8988T (cell line): Measurements from ENCODE around the gene NAT9.

ENCODE experiments used
- DNase-seq: peaks from one replicate; pipeline ENCODE4 v3.0.0; 2011

Gene NAT9

DNA sequence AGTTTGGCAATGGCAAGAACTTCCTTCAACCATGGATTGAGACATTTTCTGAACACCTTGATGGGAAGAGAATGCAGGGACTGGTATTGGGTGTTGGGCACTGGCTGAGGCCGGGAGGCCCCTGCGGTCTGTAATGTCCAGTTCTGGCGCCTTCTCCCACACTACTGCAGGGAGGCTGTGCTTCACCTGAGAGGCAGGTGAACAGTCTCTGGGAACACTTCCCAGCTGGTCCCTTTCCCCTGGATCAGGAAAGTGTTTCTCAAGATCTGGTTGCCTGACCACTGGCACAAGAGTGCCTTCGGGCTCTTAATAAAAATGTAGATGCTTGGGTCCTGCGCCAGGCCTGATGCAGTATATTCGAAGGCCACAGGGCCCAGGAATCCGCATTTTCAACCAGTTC is 28.5 kb upstream of the NAT9 start:
- no peak for DNase-seq

DNA sequence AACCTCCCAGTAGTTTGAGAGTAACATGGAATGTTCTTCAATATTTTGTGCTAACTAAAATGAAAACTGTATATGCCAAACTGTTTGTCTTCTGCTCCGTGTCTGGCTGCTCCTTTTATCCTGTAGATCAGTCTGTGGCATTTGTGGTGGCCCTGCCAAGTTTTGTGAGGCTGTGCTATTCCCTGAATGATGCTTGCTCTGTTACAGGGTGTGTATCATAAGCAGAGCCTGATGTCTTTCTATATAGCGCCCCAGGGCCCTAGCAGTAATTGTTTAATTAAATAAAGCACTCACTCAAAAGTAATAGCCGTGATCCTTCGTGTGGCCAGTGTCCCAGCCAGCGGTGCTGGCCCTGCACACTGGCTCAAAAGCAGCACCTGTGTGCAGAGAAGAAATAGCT is 27.8 kb upstream of the NAT9 start:
- no peak for DNase-seq

DNA sequence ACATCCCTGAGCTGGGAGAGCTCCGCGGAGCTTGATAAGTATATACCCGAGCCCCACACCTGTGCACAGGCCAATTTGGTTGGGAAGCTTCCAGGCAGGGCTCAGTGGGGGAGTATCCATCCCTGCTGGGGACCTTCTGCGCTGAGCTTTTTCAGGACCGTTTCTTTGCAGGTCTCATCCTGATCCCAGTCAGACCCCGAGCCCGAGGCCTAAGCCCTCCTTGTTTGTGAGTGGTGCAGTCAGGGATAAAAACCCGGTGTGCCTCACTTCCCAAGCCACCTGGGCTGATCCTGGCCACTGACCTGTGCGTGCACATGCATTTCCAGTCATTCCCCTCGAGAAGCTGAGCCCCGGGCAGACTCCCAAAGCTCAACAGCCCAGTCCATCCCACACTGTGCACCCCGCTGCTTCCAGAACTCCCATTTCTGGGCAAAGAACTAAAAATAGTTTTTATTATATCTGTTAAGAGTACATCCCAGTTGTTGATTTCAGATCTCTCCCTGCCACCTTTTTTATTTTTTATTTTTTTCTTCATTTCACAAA is 27.3 kb upstream of the NAT9 start:
- DNase-seq, result no peak

DNA sequence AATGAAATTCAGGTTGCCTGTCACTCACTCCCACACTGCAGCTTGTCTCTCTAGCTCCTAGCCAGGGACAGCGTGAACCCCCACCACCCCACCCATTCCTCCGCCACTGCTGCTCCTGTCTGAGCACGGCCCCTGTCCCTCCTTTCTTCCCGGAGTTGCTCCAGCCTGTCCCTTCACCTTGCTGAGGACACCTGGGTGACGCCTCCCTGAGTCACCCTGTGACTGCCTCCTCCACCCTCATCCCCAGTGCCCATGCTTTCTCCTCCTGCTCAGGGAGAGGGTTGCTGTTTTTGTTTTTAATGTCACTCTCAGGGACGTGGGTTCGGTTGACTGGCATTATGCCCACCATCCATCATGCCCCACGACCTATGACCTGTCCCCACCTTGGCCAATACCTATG is 25.8 kb upstream of the NAT9 start:
- DNase-seq, result no peak

DNA sequence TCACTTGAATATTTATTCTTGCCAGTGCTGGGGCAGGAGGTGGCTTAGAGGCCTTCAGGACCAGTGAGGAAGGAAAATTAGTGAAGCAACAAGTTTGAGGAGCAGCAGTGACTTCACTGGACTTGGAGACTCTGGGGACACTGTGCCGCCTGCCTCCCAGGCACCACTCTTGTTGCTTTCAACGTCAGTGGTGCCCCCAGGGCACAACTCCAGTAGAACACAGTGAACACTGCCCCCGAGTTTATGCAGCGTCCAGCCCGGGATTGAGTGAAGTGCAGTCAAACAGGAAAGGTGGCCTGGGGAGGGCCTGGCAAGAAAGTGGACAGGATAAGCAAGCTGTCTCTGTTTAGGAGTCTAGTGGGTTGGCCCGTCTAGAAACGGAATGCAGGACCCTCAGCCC is 24.4 kb upstream of the NAT9 start:
- DNase-seq, result no peak

DNA sequence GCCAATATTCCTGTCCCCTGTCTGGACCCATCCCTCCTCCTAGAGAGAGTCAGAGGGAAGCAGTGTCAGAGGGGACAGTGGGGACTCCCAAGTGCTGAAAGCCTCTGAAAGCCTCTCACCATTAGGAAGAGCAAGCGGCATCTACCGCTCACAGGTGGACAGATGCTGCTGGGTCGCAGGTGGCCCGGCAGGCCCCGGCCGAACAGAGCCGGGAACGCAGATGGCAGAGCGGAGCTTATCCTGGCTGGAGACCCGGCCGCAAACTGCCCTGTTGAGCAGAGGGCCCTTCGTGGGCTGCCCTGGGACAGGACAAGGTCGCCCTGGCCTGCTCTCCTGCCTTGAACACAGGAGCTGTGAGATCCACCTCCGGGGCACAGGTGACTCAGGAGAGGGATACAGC is 23.0 kb upstream of the NAT9 start:
- DNase-seq, result no peak

DNA sequence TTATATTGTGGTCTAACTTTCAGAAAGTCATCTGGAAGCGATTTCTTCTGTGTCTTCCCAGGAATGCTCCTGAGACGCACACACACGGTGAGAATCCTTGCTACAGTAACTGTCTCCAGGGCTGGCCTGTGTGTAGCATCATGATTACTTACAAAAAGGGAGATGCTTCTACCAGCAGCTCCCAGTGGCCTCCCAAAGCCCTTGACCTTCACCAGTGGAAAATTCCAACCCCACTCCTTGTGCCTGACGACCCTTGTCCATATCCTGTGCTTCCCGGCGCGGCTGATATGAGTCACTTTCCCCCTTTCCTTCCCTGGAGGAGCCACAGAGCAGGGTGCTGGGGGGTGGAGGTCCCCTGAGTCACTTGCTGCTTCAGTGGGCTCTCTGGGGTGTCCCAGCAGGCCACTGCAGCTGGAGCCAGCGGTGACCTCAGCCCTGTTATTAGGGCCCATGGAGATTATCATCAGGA is 22.1 kb upstream of the NAT9 start:
- no peak for DNase-seq

DNA sequence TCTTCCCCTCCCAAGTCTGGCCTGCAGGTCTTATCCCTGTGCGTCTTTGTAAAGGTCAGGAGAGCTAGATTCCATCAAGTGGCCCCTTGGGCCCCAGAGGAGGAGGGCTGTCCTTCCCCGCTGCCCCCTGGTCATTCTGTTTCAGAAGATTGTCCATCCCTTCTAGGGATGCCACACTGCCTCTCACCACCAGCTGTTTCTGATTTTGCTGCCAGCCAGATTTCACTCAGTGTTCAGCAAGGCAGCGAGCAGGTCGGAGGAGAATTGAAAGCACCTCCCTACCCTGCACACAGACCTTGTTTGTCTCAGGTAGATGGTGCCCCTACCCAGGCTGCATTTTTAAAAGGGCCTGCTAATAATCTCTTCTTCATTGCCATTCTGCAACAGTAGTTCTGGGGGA is 21.7 kb upstream of the NAT9 start:
- DNase-seq, result no peak

DNA sequence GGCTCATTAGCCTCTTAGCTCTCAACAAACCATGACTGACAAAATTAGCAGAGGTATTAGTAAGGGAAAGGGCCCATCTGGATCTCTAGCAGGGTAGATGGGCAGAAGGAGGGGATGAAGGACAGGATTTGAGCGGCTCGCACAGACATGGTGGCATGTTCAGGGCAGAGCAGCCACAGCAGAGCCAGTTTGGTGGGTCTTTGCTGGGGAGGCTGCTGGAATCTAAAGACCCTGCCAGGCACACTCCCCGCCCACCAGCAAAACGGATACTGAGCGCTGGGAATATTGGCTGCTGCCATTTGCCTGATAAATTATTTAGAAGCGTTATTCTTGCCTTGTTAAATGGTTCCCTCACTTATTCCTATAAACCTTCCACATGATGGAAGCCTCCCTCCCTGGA is 20.7 kb upstream of the NAT9 start:
- DNase-seq, result no peak

DNA sequence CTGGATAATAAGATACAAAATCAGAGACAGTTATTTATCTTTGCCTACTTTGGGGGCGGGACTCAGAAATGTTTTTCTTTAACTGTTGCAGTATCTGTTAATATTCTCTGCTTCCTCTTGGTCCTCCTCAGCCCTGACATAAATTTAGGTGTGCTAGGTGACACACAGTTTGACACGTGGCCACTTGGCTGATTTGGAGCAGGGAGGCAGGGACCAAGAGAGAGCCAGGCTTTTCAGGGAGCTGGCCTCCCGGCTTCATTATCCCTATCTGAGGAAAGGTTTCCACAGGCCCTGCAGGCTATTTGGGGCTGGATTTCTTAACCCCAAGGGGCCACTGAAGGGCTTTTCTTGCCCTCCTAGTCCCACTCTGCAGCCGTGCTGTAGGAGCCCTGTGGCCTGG is 20.1 kb upstream of the NAT9 start:
- DNase-seq, result no peak

DNA sequence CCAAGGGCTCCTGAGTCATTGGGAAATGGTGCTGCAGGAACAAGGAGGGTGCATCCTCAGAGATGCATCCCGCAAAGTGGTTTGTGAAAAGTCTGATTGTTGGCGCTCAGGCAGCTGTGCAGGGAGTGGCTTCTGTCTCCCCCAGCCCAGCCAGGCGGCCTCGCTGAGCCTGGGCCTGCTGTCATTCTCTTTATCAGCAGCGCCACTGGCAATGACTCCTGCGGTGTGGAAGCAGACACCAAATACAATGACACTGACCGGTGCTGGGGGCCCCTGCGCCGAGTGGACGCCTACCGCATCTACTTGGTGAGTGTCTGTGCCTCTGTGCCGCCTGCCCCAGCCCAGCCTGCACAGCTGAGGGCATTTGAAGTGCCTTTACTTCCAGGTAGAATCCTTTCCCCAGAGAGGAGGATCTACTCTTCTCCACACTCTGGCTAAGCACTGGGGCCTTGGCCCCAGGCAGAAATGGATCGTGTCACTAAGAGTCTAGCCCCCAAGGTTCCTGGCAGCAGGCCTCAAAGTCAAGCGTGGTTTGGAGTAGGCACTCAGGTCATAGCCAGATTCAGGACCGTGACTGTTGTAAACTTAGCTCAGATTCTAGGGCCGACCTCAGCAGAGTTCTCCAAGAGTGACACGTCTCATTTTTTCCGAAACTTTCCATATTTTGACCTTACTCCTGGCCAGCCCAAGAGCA is 19.3 kb upstream of the NAT9 start:
- DNase-seq, result no peak

DNA sequence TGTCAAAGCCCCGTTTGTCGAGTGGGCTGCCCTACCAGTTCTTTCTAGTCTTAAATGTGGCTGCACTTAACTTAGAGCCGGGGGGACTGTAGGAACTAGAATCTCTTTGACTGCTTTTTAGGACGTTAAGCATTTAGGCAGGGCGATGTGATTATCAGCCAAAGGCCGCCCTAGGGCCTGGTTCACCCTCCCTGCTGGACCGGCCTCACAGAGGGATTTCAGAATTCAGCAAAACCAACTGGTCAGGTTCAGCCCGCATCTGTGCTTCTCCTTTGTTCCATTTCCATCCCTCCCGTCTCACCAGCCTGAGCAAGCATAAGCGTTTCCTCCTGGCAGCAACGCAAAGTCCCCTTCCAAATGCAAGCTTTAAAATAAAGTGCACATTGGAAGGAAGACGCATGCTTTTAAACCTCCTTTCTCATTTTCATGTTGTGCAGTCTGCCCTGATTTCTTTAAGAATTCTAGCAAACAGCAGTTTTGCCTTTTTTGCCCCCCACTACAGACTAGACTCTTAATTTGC is 16.5 kb upstream of the NAT9 start:
- no peak for DNase-seq

DNA sequence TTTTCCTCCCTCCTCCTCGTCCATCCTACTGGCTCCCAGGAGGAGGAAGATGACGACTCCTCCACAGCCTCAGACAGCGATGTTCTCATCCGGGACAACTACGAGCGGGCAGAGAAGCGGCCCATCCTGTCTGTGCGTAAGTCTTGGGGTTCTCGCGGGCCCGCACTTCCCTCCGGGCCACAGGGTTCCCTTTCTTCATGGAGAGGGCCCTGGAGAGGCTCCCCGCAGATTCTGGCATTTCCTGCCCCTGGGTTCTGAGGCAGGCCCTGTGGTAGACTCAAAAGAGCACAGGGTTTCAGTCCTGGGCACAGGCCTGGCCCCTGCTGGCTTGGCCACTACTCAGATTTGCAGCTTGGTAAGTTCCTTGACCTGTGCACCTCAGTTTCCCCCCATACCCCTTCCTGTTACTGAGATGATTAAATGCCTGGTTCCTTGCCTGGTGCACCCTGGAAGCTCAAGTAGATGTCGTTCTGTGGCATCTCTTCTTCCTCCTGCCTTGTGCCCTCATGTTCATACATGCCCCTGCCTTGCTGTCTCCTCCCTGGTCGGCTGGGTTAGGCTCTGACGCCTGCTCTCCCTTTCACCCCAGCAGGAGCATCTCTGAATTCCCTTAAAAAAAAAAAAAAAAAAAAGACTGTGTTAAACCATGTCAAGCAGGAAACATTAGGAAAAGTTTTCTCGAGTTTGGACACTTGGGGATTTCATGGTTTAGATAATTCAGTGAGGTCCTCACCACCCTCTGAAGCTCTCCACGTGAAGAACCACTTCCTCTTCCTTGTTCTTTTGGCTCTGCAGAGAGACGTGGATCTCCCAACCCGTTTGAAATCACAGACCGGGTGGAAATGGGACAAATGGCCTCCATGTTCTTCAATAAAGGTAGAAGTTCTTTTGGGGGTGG is 14.3 kb upstream of the NAT9 start:
- no peak for DNase-seq

DNA sequence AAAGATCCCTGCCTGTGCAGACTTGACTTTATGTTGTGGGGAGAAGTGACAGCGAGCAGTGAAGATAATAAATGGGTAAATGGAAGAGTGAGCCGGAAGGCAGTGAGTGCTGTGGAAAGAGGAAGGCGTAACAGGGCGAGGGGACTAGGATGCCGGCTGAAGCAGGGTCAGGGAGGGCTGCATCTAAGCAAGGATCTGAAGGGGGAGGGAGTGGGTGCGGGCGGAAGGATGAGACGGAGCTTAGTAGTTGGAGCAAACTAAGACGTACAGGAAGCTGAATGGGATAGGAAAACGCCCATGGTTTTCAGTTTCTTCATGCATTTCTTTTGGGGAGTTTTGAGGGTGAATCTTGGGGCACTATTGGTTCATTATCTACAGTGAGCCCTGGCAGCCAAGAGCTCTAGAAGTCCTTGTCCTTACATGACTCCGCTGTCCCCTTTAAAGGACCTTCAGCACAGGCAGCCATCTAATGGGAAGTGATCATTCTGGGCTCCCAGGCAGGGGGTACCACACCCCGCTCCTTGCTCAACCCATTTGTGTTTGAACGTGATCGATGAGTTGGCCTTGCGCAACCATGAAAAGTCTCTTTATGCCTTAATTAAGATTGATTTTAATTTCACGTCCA is 10.4 kb upstream of the NAT9 start:
- DNase-seq, result no peak

DNA sequence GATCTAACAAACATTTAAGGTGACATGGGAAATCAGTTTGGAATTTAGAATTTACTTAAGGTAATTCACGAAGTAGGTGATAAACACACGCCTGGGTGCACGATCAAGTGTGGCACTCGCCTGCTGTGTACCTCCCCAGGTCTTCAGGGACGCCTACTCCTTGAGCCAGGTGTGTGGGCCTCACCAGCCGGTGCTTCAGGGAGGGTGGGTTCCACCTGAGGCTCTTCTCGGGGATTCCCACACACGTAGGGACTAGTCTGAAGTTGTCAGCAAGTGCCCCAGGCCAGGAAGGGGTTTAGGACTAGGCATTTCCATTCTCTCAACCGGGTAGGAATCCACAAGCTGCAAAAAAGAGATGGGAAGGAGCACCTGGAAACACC is 9.8 kb upstream of the NAT9 start:
- DNase-seq, result no peak

DNA sequence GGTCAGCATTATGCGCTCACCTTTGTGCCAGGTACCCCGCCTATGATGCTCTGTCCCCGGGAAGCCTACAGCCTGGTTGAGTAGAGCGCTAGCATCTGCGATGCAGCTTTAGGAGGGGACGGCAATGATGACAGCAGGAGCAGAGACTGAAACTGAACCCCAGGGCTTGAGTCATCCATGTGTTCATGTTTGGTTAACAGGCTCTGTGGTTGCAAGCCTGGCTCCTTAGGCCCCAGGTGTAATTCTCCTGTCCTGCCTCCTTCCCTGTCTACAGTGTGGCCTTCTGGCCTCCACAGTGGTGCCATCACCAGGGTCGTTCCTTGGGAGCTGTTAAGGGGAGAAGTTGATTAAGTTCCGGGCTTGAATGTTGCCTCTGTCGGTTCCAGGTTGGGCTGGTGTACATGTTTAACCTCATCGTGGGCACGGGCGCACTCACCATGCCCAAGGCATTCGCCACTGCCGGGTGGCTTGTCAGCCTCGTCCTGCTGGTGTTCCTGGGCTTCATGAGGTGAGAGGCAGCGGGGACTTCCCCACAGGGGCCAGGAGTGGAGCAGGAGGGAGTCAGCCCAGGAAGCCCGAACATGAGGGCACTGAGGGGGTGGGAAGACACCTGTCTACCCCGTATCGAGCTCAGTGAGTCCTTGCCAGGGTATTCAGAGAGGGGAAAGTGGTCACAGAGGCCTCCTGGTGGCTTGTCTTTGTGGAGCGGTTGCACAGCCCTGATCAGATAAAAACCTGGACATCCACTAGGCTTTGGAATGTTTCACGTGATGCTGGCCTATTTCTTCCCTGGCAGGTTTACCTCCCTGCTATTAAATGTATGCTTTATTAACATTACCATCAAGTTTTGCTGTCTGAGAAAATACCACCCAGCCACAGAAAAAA is 9.2 kb upstream of the NAT9 start:
- no peak for DNase-seq

DNA sequence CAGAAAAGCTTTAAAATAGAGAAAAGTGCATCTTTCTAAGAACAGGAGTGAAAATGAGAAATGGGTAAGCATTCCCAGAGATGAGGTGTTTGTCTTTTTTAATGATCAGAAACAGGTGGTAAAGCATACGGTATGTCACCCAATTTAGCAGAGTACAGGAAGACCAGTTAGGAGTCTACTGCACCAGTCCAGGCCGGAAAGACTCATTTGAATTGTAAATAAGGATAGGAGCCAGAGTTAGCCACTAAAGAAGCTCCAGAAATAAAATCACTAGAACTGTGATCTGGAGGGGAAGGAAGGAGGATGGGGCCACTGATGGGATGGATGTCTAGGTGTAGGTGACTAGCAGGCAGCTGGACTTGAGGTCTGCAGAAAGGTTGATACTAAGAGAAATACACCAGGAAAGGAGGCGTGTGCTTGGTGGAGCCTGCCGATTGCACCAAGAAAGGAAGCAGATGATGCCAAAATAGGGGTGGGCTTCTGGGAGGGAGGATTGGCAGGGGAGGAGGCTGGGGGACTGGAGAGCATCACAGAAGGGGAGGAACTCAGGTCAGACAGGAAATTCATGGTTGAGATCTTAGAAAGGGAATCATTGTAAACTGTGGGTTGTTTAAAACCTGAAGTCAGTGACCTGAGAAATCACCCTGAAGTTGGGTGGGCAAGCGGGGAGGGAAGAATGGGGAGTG is 8.1 kb upstream of the NAT9 start:
- no peak for DNase-seq

DNA sequence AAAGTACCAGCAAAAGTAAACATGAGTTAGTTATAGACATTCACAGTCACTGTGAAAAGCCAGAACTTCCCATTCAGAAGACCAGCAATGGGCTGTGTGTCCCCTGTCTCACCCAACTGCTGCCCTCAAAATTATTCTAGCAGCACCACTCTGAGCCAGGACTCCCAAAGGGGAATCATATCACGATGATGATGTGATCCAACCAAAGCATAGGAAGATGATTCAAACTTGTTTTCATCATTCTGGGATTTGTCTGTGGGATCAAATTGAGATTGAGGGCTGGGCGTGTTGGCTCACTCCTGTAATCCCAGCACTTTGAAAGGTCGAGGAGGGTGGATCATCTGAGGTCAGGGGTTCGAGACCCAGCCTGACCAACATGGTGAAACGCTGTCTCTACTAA is 6.4 kb upstream of the NAT9 start:
- DNase-seq, result no peak

DNA sequence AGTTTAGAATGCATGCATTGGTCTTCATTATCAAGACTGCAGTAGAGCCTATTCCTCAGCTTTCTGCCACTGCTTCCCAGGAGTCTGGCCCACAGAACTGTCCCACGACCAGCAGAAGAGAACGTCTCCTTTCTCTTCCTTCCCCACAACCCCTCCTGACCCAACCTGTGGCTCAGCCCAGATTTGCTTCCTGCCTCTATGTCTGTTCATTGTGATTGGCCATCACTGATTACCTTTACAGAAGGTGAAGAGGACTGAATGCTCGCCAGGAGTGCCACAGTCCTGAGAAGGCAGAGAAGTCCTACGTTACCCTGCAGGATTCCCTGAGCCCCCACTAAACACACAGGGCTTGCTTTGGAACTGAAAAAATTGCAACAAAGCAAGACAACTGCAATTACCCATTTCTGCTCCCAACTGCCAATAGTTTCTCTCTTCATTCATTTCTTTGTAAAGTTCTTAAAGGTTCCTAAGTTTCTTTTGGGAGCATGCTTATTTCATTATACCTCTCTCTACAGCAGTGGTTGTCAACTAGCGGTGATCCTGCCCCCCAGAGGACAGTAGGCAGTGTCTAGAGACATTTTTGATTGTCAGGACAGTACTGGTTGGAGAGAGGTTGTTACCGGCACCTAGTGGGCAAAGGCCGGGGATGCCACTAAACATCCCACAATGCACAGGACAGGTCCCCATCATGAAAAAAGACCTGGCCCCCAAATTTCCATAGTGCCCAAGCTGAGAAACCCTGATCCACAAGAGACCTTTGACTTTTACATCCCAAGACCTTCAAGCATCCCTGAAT is 4.5 kb upstream of the NAT9 start:
- peak; percentile 74 for DNase-seq

DNA sequence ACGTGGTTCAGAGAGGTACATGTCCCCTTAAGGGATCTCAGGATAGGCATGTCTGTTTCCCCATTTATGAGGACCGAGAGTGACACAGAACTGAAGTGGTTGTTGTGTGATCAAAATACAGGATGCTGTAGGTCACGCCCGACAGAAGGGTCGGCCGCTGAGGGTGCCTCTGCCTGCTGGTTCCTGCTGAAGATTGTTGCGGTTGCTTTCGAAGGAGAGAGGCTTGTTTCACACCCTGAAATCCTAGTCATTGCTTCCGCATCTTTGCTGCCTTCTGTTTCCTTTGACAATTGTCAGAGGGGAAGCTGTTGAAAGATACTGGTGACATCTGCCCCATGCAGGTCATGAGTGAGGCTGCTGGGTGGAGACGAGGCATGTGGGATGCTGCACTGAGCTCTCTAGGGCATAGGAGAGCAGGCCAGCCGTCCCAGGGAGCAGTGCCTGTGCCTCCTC is 3.8 kb upstream of the NAT9 start:
- no peak for DNase-seq

DNA sequence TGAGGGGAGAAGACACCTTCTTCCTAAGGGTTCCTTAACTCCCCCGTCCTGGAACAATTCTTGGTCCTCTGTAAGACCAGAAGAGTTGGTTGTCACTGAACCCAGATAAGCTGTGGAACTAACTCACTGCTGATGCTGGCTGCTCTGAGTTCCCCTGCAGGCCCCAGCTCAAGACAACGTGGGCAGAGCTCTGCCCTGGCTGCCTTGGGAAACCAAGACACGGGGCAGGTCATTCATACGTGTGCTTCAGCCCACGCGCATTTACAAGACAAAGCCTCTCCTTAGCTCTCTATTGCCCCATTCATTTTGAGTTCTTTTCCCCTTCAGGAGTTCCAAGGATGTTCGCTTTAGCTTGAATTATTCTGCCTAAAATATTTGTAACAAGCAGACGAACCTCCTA is 3.4 kb upstream of the NAT9 start:
- no peak for DNase-seq
